ENCODE data around the gene AUH. TPM values are rescaled to one million over a fixed set of nuclear protein-coding genes. Genes with fewer than 3 reads are reported as not detected.

The AUH gene
- total RNA-seq, 3 donors from 2014 or later, result 23.6 to 24.6 (median 23.8) TPM

GRCh38 chr9:91306296-91306630 is 55.5 kb downstream of the AUH start:
- Mint-ChIP-seq H3K4me1 (ENCODE audit: low read depth) (peaks cover 2% of the 10 kb centered on the region), H3K9me3 (no peaks in the 10 kb centered on the region), H3K4me3 (no peak overlapping the region), H3K36me3 (ENCODE audit: insufficient read depth) (peaks cover 43% of the 10 kb centered on the region), H3K27me3 (ENCODE audit: low read depth) (no peaks in the 10 kb centered on the region)
- DNase-seq, result no peak
- ATAC-seq, result no peak

DNA sequence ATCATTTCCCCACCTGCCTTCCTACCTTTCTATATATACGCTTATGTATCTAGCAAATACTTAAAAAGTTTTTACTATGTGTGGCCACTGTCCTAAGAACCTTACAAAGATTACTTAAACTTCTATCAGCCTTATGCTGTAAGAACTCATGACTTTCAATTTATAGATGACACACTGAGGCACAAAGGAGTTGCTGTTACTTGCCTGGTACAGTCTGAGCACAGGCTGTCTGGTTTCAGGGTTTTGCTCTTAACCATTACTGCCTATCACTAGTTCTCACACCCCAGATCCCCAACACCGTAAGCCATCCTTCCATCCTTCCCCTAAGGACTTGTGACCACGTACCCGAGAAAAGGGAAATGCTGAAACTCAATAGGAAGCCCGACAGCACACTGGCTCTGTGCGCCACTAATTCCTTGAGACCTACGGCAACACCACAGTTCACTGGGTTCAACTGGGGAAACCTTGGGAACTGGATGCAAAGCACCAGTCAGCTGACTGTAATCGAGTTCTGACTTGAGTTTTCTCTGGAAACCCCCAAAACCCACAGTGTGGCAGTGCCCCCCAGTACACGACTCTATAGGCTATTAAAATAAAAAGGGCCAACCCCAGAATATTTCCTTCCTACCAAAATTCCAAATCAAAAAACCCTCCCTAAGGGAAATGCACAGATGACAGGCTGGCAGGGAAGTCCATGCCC is 56.0 kb downstream of the AUH start:
- H3K4me1 Mint-ChIP-seq (ENCODE audit: low read depth), result peaks cover 2% of the 10 kb centered on the region
- DNase-seq (no peak), ATAC-seq (no peak)
- no peaks in the 10 kb centered on the region for H3K27me3 Mint-ChIP-seq (ENCODE audit: low read depth)
- peaks cover 41% of the 10 kb centered on the region for H3K36me3 Mint-ChIP-seq (ENCODE audit: insufficient read depth)
- H3K4me3 Mint-ChIP-seq, result no peak overlapping the region
- H3K9me3 Mint-ChIP-seq, result no peaks in the 10 kb centered on the region

DNA sequence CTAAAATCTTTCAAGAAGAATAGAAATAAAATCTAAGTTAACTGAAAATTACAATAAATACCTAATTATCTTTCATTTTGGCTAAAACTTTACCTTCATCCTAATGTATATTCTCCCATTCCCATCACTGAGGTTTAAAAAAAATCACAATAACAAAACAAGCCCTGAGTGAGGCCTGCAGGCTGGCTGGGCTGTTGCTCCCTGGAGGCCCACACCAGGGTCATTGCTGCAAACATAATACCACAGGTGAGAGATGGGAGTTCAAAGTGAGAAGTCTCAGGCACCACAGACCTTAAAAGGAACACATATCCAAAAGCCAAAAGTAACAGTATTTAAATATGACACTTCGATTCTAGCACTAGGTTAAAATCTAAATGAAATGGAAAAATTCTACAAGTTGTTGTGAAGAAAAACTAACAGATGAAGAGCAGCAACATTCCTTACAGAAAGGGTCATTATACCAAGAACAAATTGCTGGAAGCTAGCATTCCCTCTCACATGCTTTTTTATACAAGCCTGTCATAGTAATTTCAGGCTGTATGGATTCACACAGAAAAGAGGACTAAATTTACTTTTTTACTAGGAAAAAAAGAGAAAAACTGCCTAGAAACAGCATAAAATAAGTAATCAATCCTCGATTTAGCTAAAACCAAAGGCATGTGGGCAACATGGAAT is 57.8 kb downstream of the AUH start:
- Mint-ChIP-seq H3K9me3 (no peaks in the 10 kb centered on the region), H3K27me3 (ENCODE audit: low read depth) (no peaks in the 10 kb centered on the region), H3K4me3 (no peak overlapping the region), H3K36me3 (ENCODE audit: insufficient read depth) (peaks cover 35% of the 10 kb centered on the region), H3K4me1 (ENCODE audit: low read depth) (peaks cover 2% of the 10 kb centered on the region)
- ATAC-seq (no peak), DNase-seq (no peak)

DNA sequence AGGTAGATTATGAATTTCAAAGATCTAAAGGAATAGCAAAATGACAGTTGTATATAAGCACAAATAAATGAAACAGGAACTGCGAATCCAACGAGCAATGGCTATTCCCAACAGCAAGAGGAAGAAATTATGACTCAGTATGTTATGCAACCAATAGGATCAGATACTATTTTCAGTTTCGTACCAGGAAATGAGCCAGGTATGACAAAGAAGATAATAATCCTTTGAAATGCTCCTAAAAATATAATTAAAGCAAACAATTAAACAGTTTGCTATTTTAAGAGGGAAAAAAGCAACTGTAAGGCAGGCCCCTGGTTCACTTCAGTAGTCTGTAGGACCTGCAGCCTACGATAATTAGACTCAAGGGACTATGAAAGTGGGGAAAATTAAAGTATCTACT is 58.9 kb downstream of the AUH start:
- H3K4me1 Mint-ChIP-seq (ENCODE audit: low read depth), result peaks cover 2% of the 10 kb centered on the region
- DNase-seq, result no peak
- peaks cover 33% of the 10 kb centered on the region for H3K36me3 Mint-ChIP-seq (ENCODE audit: insufficient read depth)
- H3K27me3 Mint-ChIP-seq (ENCODE audit: low read depth), result no peaks in the 10 kb centered on the region
- no peak for ATAC-seq
- H3K4me3 Mint-ChIP-seq, result no peak overlapping the region
- no peaks in the 10 kb centered on the region for H3K9me3 Mint-ChIP-seq

- ATAC-seq (no peak), DNase-seq (no peak)
- H3K9me3 Mint-ChIP-seq, result no peaks in the 10 kb centered on the region
- no peak overlapping the region for H3K4me3 Mint-ChIP-seq
- H3K4me1 Mint-ChIP-seq (ENCODE audit: low read depth), result peaks cover 3% of the 10 kb centered on the region
- peaks cover 32% of the 10 kb centered on the region for H3K36me3 Mint-ChIP-seq (ENCODE audit: insufficient read depth)
- no peaks in the 10 kb centered on the region for H3K27me3 Mint-ChIP-seq (ENCODE audit: low read depth)
These were observed 60.6 kb downstream of the AUH start for GRCh38 chr9:91301161-91301560.

DNA sequence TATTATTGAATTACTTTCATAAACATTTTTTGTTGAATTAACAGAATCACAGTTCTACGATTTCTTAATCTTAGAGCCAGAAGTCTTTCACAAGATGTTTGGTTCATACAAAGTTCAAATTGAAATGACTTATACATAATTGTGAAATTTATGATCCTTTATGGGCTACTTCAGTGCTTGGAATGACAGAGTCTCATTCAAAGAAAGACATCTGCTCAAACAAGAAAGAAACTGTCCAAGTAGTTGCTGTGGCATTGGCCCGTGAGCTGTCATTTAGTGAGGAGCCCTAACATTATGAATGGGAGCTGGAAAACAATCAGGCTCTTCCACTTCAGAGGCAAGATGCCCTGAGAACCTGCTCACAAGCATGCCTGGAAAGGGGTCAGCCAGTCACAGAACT is 63.4 kb downstream of the AUH start:
- H3K4me1 Mint-ChIP-seq (ENCODE audit: low read depth), result peaks cover 1% of the 10 kb centered on the region
- H3K4me3 Mint-ChIP-seq, result no peak overlapping the region
- ATAC-seq (no peak), DNase-seq (no peak)
- no peaks in the 10 kb centered on the region for H3K27me3 Mint-ChIP-seq (ENCODE audit: low read depth)
- peaks cover 43% of the 10 kb centered on the region for H3K36me3 Mint-ChIP-seq (ENCODE audit: insufficient read depth)
- no peaks in the 10 kb centered on the region for H3K9me3 Mint-ChIP-seq

DNA sequence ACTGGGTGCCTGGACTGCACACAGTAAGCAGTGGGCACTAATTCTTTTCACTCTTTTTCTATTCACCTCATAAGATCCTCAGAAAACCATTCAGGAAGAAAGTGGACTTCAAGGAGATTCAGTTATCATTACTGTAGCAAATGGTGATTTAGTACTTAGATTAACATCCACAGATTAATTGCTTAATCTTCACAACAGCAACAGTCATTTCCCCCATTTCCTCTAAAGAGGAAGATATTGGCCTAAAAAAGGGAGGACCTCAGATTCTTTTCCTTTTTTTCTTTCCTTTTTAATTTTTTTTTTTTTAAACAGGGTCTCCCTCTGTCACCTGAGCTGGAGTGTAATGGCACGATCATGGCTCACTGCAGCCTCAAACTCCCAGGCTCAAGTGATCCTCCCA is 64.4 kb downstream of the AUH start:
- DNase-seq (no peak), ATAC-seq (no peak)
- Mint-ChIP-seq H3K36me3 (ENCODE audit: insufficient read depth) (peaks cover 52% of the 10 kb centered on the region), H3K27me3 (ENCODE audit: low read depth) (no peaks in the 10 kb centered on the region), H3K4me3 (no peak overlapping the region), H3K4me1 (ENCODE audit: low read depth) (peaks cover 1% of the 10 kb centered on the region), H3K9me3 (no peaks in the 10 kb centered on the region)

- Mint-ChIP-seq H3K4me3 (no peak overlapping the region), H3K36me3 (ENCODE audit: insufficient read depth) (peaks cover 52% of the 10 kb centered on the region), H3K27me3 (ENCODE audit: low read depth) (no peaks in the 10 kb centered on the region), H3K9me3 (no peaks in the 10 kb centered on the region), H3K4me1 (ENCODE audit: low read depth) (peaks cover 1% of the 10 kb centered on the region)
- DNase-seq (no peak), ATAC-seq (no peak)
These were observed 65.4 kb downstream of the AUH start for GRCh38 chr9:91296354-91296753.

DNA sequence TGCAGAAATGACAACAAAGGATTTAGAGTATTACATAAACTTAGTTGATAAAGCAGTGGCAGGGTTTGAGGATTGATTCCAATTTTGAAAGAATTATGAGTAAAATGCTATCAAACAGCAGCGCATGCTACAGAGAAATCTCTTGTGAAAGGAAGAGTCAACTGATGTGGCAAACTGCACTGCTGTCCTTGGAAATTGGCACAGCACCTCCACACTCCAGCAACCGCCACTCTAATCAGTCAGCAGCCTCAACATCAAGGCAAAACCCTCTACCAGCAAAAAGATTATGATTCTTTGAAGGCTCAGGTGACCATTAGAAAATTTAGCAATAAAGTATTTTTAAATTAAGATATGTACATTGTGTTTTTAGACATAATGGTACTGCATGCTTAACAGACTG is 66.4 kb downstream of the AUH start:
- peaks cover 60% of the 10 kb centered on the region for H3K36me3 Mint-ChIP-seq (ENCODE audit: insufficient read depth)
- no peaks in the 10 kb centered on the region for H3K27me3 Mint-ChIP-seq (ENCODE audit: low read depth)
- no peak overlapping the region for H3K4me3 Mint-ChIP-seq
- peaks cover 1% of the 10 kb centered on the region for H3K4me1 Mint-ChIP-seq (ENCODE audit: low read depth)
- no peak for ATAC-seq
- no peak for DNase-seq
- no peaks in the 10 kb centered on the region for H3K9me3 Mint-ChIP-seq

DNA sequence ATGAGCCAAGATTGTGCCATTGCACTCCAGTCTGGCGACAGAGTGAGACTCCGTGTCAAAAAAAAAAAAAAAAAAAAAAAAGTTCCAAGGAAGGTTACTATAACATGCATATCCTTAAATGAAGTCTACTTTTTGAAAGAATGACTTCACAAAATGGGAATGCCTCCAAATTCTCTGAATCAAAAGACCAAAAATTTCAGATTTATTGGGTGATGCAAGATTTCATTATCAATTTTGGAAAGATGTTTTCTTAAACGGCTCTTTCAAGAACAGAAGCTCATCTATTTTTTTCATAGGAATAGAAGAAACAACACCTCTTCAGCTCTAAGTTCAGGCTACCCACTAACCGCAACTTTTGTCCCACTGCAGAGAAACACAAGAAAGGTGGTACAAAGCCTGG is 69.9 kb downstream of the AUH start:
- DNase-seq, result no peak
- ATAC-seq, result no peak
- no peak overlapping the region for H3K4me3 Mint-ChIP-seq
- H3K9me3 Mint-ChIP-seq, result no peaks in the 10 kb centered on the region
- peaks cover 46% of the 10 kb centered on the region for H3K36me3 Mint-ChIP-seq (ENCODE audit: insufficient read depth)
- H3K27me3 Mint-ChIP-seq (ENCODE audit: low read depth), result no peaks in the 10 kb centered on the region
- peaks cover 1% of the 10 kb centered on the region for H3K4me1 Mint-ChIP-seq (ENCODE audit: low read depth)

DNA sequence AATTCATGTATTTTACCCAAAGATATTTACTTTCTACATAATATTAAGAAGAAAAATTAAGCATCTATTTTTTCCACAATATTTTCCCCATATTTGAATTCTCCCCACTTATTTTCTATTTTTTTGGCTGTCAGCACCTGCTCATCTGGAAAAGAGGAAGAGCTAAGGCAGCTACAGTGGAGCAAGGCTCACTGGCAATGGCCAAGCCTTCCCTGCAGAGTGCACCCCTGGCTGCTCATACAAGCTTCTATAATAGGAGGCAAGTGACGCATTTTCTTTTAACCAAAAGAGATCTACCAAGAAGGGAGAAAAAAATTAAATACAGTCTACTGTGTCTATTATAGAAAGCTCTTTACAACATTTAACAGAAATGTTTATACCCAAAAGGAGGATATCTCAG is 72.5 kb downstream of the AUH start:
- no peaks in the 10 kb centered on the region for H3K27me3 Mint-ChIP-seq (ENCODE audit: low read depth)
- H3K36me3 Mint-ChIP-seq (ENCODE audit: insufficient read depth), result peaks cover 37% of the 10 kb centered on the region
- DNase-seq (no peak), ATAC-seq (no peak)
- H3K4me1 Mint-ChIP-seq (ENCODE audit: low read depth), result peaks cover 8% of the 10 kb centered on the region
- no peak overlapping the region for H3K4me3 Mint-ChIP-seq
- H3K9me3 Mint-ChIP-seq, result no peaks in the 10 kb centered on the region

GRCh38 chr9:91285729-91286353 is 75.9 kb downstream of the AUH start:
- Mint-ChIP-seq H3K4me1 (ENCODE audit: low read depth) (peaks cover 8% of the 10 kb centered on the region), H3K9me3 (no peaks in the 10 kb centered on the region), H3K27me3 (ENCODE audit: low read depth) (no peaks in the 10 kb centered on the region), H3K4me3 (no peak overlapping the region), H3K36me3 (ENCODE audit: insufficient read depth) (peaks cover 27% of the 10 kb centered on the region)
- DNase-seq (no peak), ATAC-seq (peak in 1 of 2 donors; percentile 14)

GRCh38 chr9:91282292-91282691 is 79.4 kb downstream of the AUH start:
- Mint-ChIP-seq H3K36me3 (ENCODE audit: insufficient read depth) (peaks cover 27% of the 10 kb centered on the region), H3K4me3 (no peak overlapping the region), H3K9me3 (peaks cover 3% of the 10 kb centered on the region), H3K27me3 (ENCODE audit: low read depth) (no peaks in the 10 kb centered on the region), H3K4me1 (ENCODE audit: low read depth) (peaks cover 8% of the 10 kb centered on the region)
- ATAC-seq (no peak), DNase-seq (no peak)

DNA sequence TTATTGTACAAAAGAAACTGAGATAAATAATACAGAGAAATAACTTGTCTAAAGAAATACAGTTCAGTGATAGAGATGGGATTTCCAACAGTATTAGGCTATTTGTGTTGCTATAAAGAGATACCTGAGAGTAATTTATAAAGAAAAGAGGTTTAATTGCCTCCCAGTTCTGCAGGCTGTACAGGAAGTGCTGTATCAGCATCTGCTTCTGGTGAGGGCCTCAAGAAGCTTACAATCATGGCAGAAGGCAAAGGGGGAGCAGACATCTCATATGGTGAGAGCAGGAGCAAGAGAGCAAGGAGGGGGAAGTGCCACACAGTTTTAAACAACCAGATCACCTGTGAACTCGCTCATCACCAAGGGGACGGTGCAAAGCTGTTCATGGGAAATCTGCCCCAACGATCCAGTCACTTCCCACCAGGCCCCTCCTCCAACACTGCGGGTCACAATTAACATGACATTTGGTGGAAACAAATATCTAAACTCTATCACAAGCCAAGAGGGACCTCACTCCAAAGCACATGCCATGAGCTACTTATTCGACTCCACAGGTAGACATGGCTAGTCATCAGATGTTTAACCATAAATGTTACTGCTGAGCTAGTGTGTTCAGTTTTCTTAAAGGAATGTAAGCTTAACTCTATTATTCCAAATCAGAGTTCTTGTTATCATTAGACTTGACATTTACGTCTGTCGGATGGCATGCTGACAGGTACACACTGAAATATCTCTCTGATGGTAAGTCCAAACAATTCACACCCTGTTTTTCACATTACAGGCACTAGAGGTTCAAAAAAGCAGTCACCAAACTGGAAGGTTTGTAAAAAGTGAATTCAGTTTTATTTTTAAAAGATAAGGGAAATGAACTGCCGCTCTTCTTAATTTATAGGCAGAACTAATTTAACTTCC is 82.2 kb downstream of the AUH start:
- Mint-ChIP-seq H3K4me3 (no peak overlapping the region), H3K4me1 (ENCODE audit: low read depth) (peaks cover 3% of the 10 kb centered on the region), H3K27me3 (ENCODE audit: low read depth) (no peaks in the 10 kb centered on the region), H3K9me3 (peaks cover 3% of the 10 kb centered on the region), H3K36me3 (ENCODE audit: insufficient read depth) (peaks cover 22% of the 10 kb centered on the region)
- ATAC-seq (no peak), DNase-seq (no peak)

Data from activated T-cell treated with anti-CD3 and anti-CD28 coated beads, Interleukin-2, amount 50 U/mL, for 4 hours (primary cell).